ENCODE results near the gene TOGARAM2.

The TOGARAM2 gene

GRCh38 chr2:29053223-29053622 lies 72.1 kb downstream of the TOGARAM2 start:
- TF ChIP-seq CTCF (IDR thresholded peaks at IDR 0.05; ENCODE audit: poor library complexity, severe bottlenecking): no peak
- H3K27me3 ChIP-seq (ENCODE audit: insufficient read depth, poor library complexity, severe bottlenecking): no peaks in the 10 kb centered on the region
- no peaks in the 10 kb centered on the region for H3K9me3 ChIP-seq (ENCODE audit: severe bottlenecking)
- H3K36me3 ChIP-seq (ENCODE audit: low read depth): no peaks in the 10 kb centered on the region
- DNase-seq (ENCODE audit: low spot score): no peak
- peaks cover 10% of the 10 kb centered on the region for H3K4me1 ChIP-seq (ENCODE audit: insufficient read depth, poor library complexity, severe bottlenecking)
- peak; percentile 86 for ATAC-seq (ENCODE audit: low read depth)
- H3K27ac ChIP-seq (ENCODE audit: poor library complexity, severe bottlenecking): no peak overlapping the region
- no peak overlapping the region for H3K4me3 ChIP-seq (ENCODE audit: severe bottlenecking)

GRCh38 chr2:29053670-29054400 lies 72.7 kb downstream of the TOGARAM2 start:
- H3K27ac ChIP-seq (ENCODE audit: poor library complexity, severe bottlenecking): no peak overlapping the region
- peaks cover 10% of the 10 kb centered on the region for H3K4me1 ChIP-seq (ENCODE audit: insufficient read depth, poor library complexity, severe bottlenecking)
- DNase-seq (ENCODE audit: low spot score) (no peak), ATAC-seq (ENCODE audit: low read depth) (peak; percentile 70)
- no peaks in the 10 kb centered on the region for H3K27me3 ChIP-seq (ENCODE audit: insufficient read depth, poor library complexity, severe bottlenecking)
- no peak overlapping the region for H3K4me3 ChIP-seq (ENCODE audit: severe bottlenecking)
- H3K9me3 ChIP-seq (ENCODE audit: severe bottlenecking): no peaks in the 10 kb centered on the region
- peak; percentile 57 for TF ChIP-seq CTCF (IDR thresholded peaks at IDR 0.05; ENCODE audit: poor library complexity, severe bottlenecking)
- H3K36me3 ChIP-seq (ENCODE audit: low read depth): no peaks in the 10 kb centered on the region

- H3K9me3 ChIP-seq (ENCODE audit: severe bottlenecking): no peaks in the 10 kb centered on the region
- H3K4me3 ChIP-seq (ENCODE audit: severe bottlenecking): no peak overlapping the region
- H3K27me3 ChIP-seq (ENCODE audit: insufficient read depth, poor library complexity, severe bottlenecking): no peaks in the 10 kb centered on the region
- H3K4me1 ChIP-seq (ENCODE audit: insufficient read depth, poor library complexity, severe bottlenecking): peaks cover 10% of the 10 kb centered on the region
- DNase-seq (ENCODE audit: low spot score) (no peak), ATAC-seq (ENCODE audit: low read depth) (no peak)
- H3K36me3 ChIP-seq (ENCODE audit: low read depth): no peaks in the 10 kb centered on the region
- no peak for TF ChIP-seq CTCF (IDR thresholded peaks at IDR 0.05; ENCODE audit: poor library complexity, severe bottlenecking)
- H3K27ac ChIP-seq (ENCODE audit: poor library complexity, severe bottlenecking): no peak overlapping the region
These were observed 73.3 kb downstream of the TOGARAM2 start for GRCh38 chr2:29054430-29054829.

- Histone ChIP-seq H3K27ac (ENCODE audit: poor library complexity, severe bottlenecking) (no peak overlapping the region), H3K36me3 (ENCODE audit: low read depth) (no peaks in the 10 kb centered on the region), H3K4me1 (ENCODE audit: insufficient read depth, poor library complexity, severe bottlenecking) (peaks cover 10% of the 10 kb centered on the region), H3K9me3 (ENCODE audit: severe bottlenecking) (no peaks in the 10 kb centered on the region), H3K27me3 (ENCODE audit: insufficient read depth, poor library complexity, severe bottlenecking) (no peaks in the 10 kb centered on the region), H3K4me3 (ENCODE audit: severe bottlenecking) (no peak overlapping the region)
- ATAC-seq (ENCODE audit: low read depth) (no peak), DNase-seq (ENCODE audit: low spot score) (no peak)
- no peak for TF ChIP-seq CTCF (IDR thresholded peaks at IDR 0.05; ENCODE audit: poor library complexity, severe bottlenecking)
These were observed 74.5 kb downstream of the TOGARAM2 start for GRCh38 chr2:29055601-29056000.

- ATAC-seq (ENCODE audit: low read depth) (no peak), DNase-seq (ENCODE audit: low spot score) (no peak)
- H3K4me1 ChIP-seq (ENCODE audit: insufficient read depth, poor library complexity, severe bottlenecking): peaks cover 10% of the 10 kb centered on the region
- no peak overlapping the region for H3K4me3 ChIP-seq (ENCODE audit: severe bottlenecking)
- no peaks in the 10 kb centered on the region for H3K9me3 ChIP-seq (ENCODE audit: severe bottlenecking)
- H3K36me3 ChIP-seq (ENCODE audit: low read depth): no peaks in the 10 kb centered on the region
- H3K27me3 ChIP-seq (ENCODE audit: insufficient read depth, poor library complexity, severe bottlenecking): no peaks in the 10 kb centered on the region
- no peak overlapping the region for H3K27ac ChIP-seq (ENCODE audit: poor library complexity, severe bottlenecking)
- no peak for TF ChIP-seq CTCF (IDR thresholded peaks at IDR 0.05; ENCODE audit: poor library complexity, severe bottlenecking)
These were observed 75.4 kb downstream of the TOGARAM2 start for GRCh38 chr2:29056452-29056851.
